CD8-positive, alpha-beta memory T cell (primary cell): Measurements from ENCODE around the gene HNRNPA2B1. TPM values are rescaled to one million over a fixed set of nuclear protein-coding genes. Genes with fewer than 3 reads are reported as not detected.
A peak's percentile ranks its signal among the peaks of the same experiment; 100 is the strongest.
"Not testable (repeated sequence)": the region's sequence is repeated elsewhere in the genome, so short reads cannot be mapped to it uniquely, and the experiment has no call there.

Experiments
- CTCF ChIA-PET: fragments of 350-600 bp; sonication (Branson Sonifier 250); formaldehyde crosslinking; loops from one replicate; lab custom pipeline; 2021; ENCODE audit warnings: antibody characterized with exemption; lab: Charles Lee
- POLR2A ChIA-PET: fragments of 350-600 bp; sonication (Branson Sonifier 250); formaldehyde crosslinking; loops from one replicate; lab custom pipeline; 2021; ENCODE audit warnings: antibody characterized with exemption; lab: Charles Lee
- DNase-seq, 5 donors: peaks; one replicate each; pipeline versions ENCODE4 v3.0.0 to v3.0.0-alpha.2; 2020 to 2022; ENCODE audit warnings: mixed read lengths in 1 of 5
- H3K27ac ChIP-seq: one replicate; pipeline ENCODE4 v1.7.0; 2013; ENCODE audit warnings: low read depth, mild to moderate bottlenecking, low read length, moderate library complexity
- H3K27me3 ChIP-seq: 2 replicates; pipeline ENCODE4 v1.7.0; 2013; ENCODE audit warnings: low read length, mild to moderate bottlenecking; ENCODE audit not compliant: insufficient read depth, poor library complexity, severe bottlenecking
- H3K36me3 ChIP-seq: 2 replicates; pipeline ENCODE4 v1.7.0; 2013; ENCODE audit warnings: mild to moderate bottlenecking, low read length, moderate library complexity; ENCODE audit not compliant: insufficient read depth
- H3K4me1 ChIP-seq: 2 replicates; pipeline ENCODE4 v1.7.0; 2013; ENCODE audit warnings: mild to moderate bottlenecking, low read length, moderate library complexity; ENCODE audit not compliant: insufficient read depth
- H3K4me3 ChIP-seq: 2 replicates; pipeline ENCODE4 v1.7.0; 2013; ENCODE audit warnings: mild to moderate bottlenecking, low read length
- H3K9me3 ChIP-seq: 2 replicates; pipeline ENCODE4 v1.7.0; 2013; ENCODE audit warnings: mild to moderate bottlenecking, low read length
- H3K27ac Mint-ChIP-seq, 8 donors: one replicate each; pipeline ENCODE4 v1.8.0; 2020 to 2021; ENCODE audit warnings: mixed read lengths in 8 of 8, mild to moderate bottlenecking in 6 of 8, inconsistent platforms in 3 of 8, moderate library complexity in 3 of 8
- H3K27me3 Mint-ChIP-seq, 2 donors: one replicate each; pipeline ENCODE4 v1.8.0; 2020 to 2021; ENCODE audit warnings: mixed read lengths in 2 of 2, mild to moderate bottlenecking in 1 of 2, moderate library complexity in 1 of 2
- H3K36me3 Mint-ChIP-seq, 3 donors: one replicate each; pipeline ENCODE4 v1.8.0; 2020 to 2021; ENCODE audit warnings: mixed read lengths in 3 of 3, inconsistent platforms in 1 of 3, mild to moderate bottlenecking in 1 of 3
- H3K4me1 Mint-ChIP-seq, 3 donors: one replicate each; pipeline ENCODE4 v1.8.0; 2020 to 2021; ENCODE audit warnings: mixed read lengths in 3 of 3, inconsistent platforms in 1 of 3, mild to moderate bottlenecking in 1 of 3
- H3K4me3 Mint-ChIP-seq, 7 donors: one replicate each; pipeline ENCODE4 v1.8.0; 2020 to 2021; ENCODE audit warnings: mixed read lengths in 7 of 7, mild to moderate bottlenecking in 6 of 7, moderate library complexity in 4 of 7, inconsistent platforms in 2 of 7
- H3K9me3 Mint-ChIP-seq, 5 donors: one replicate each; pipeline ENCODE4 v1.8.0; 2020 to 2022; ENCODE audit warnings: mixed read lengths in 5 of 5, mild to moderate bottlenecking in 3 of 5, moderate library complexity in 2 of 5, inconsistent platforms in 1 of 5
- polyA plus RNA-seq: library from polyadenylated mRNA; unstranded; fragments of 300-500 nt; fragmentation: Illumina TruSeq; gene quantifications from one replicate; pipeline ENCODE4 v1.2.3, GENCODE V29; 2021
- total RNA-seq, 2 experiments: library from RNA; stranded (reverse); gene quantifications; one replicate each; pipeline ENCODE4 v1.2.3, GENCODE V29; 2021

HNRNPA2B1 gene
- total and polyA plus RNA-seq, 3 experiments from 2014 or later, result 742 to 966 (median 950) TPM

DNA sequence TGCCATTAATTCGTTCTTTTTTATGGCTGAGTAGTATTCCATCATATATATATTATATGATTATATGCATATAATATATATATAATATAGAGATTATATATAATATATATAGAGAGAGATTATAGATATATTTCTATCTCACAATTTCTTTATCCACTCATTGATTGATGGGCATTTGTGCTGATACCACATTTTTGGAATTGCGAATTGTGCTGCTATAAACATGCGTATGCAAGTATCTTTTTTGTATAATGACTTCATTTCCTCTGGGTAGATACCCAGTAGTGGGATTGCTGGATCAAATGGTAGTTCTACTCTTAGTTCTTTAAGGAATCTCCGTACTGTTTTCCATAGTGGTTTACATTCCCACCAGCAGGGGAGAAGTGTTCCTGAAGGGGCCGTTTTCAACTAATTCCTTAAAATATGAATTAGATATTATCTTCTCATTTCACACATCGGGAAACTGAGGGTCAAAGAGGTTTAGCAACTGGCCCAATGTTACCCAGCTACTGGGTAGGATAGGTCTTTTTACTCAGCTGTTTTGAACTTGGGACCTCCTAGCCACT lies 32.0 kb downstream of the HNRNPA2B1 start:
- H3K36me3 ChIP-seq, result peaks cover 4% of the 10 kb centered on the region
- Mint-ChIP-seq H3K27ac (peak overlapping the region in 1 of 8 donors; percentile 15), H3K4me3 (no peak overlapping the region), H3K9me3 (peaks cover 0 to 3% (median 0%) of the 10 kb centered on the region in 5 donors), H3K4me1 (peaks cover 19 to 47% (median 33%) of the 10 kb centered on the region in 3 donors), H3K36me3 (peaks cover 5 to 21% (median 6%) of the 10 kb centered on the region in 3 donors), H3K27me3 (no peaks in the 10 kb centered on the region)
- H3K9me3 ChIP-seq, result no peaks in the 10 kb centered on the region
- no peak overlapping the region for H3K4me3 ChIP-seq
- H3K27me3 ChIP-seq, result no peaks in the 10 kb centered on the region
- CTCF ChIA-PET, result no interaction called here
- peaks cover 17% of the 10 kb centered on the region for H3K4me1 ChIP-seq
- POLR2A ChIA-PET, result no interaction called here
- no peak overlapping the region for H3K27ac ChIP-seq
- no peak for DNase-seq

DNA sequence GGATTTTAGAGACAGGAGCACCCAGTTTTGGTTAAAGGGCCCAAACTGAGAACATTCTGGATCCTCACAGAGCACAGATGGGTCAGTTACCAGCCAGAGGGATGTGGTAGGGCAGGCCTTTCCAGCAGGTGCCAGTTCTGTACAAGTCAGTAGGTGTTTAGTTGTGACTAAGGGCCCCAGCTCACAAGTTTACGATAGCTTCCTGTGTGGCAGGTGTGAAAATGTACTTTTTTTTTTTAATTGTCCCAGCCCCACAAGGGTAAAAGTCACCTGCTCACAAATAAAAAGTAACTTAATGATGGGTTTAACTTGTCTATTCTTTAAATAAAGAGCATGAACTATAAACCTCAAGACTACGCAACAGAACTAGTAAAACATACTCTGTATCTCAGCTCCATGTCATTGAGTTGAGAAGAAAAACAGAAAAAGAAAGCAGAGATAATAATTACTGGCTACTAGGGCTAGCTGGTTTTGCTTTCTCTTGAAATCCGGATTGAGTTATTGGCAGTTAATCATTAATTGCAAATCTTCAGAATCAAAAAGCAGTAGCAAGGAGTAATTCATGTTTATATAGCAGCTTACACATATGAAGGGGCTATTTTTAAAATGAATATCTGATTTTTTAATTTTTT lies 33.1 kb downstream of the HNRNPA2B1 start:
- Mint-ChIP-seq H3K4me1 (peaks cover 19 to 47% (median 33%) of the 10 kb centered on the region in 3 donors), H3K27ac (peak overlapping the region; percentile 86 to 98 (median 90)), H3K9me3 (peaks cover 0 to 3% (median 0%) of the 10 kb centered on the region in 5 donors), H3K36me3 (peaks cover 6 to 21% (median 8%) of the 10 kb centered on the region in 3 donors), H3K27me3 (no peaks in the 10 kb centered on the region), H3K4me3 (peak overlapping the region in 6 of 7 donors; percentile 10 to 73 (median 34))
- ChIA-PET CTCF (interaction anchor here (0.9 to 1.7 kb wide), 6 partner anchors 10 to 275 kb away, joined by 3 to 7 read pairs (median 4); partner anchors contain the start of genes HNRNPA2B1 and NFE2L3), POLR2A (interaction anchor here (0.6 to 1.7 kb wide), 6 partner anchors 15 to 317 kb away, joined by 3 to 8 read pairs (median 4); partner anchors contain the start of genes CBX3 and NFE2L3)
- Histone ChIP-seq H3K4me3 (no peak overlapping the region), H3K4me1 (peaks cover 17% of the 10 kb centered on the region), H3K9me3 (no peaks in the 10 kb centered on the region), H3K27ac (peak overlapping the region; percentile 28), H3K27me3 (no peaks in the 10 kb centered on the region), H3K36me3 (peaks cover 4% of the 10 kb centered on the region)
- DNase-seq, result peak in 3 of 5 donors; percentile 40 to 64 (median 50)

DNA sequence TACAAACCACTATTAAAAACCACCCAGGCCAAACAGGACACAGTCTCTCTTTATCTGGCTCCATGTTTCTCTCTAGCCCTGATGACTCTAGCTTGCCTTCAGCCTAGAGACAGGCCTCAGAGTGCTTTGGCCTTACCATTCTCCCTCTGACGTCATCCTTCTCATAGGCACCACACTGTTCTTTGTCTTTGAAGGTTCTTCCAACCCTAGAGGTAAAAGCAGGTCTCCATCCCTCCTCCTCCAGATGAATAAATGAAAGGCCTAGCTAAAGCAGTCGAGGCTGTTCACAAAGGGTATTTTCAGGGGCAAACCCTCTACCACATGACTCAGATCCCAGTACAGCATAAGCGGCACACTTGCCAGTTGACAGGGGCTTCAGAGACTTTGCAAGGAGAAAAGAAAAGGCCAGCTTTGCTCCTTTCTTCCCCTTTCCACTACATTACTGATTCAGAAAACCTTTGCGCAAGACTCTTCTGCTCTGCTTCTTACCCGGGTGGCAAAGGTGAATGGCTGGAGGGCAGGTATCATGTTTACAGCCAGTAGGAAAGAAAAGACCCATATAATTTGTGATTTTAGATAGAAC lies 33.8 kb downstream of the HNRNPA2B1 start:
- Histone ChIP-seq H3K27ac (peak overlapping the region; percentile 28), H3K4me3 (no peak overlapping the region), H3K4me1 (peaks cover 17% of the 10 kb centered on the region), H3K27me3 (no peaks in the 10 kb centered on the region), H3K36me3 (peaks cover 4% of the 10 kb centered on the region), H3K9me3 (no peaks in the 10 kb centered on the region)
- Mint-ChIP-seq H3K4me1 (peaks cover 19 to 51% (median 33%) of the 10 kb centered on the region in 3 donors), H3K36me3 (peaks cover 3 to 18% (median 8%) of the 10 kb centered on the region in 3 donors), H3K27ac (peak overlapping the region; percentile 86 to 98 (median 90)), H3K9me3 (peaks cover 0 to 3% (median 0%) of the 10 kb centered on the region in 5 donors), H3K27me3 (no peaks in the 10 kb centered on the region), H3K4me3 (peak overlapping the region in 6 of 7 donors; percentile 10 to 73 (median 34))
- POLR2A ChIA-PET, result interaction anchor here (0.6 to 1.7 kb wide), 6 partner anchors 14 to 318 kb away, joined by 3 to 8 read pairs (median 4); partner anchors contain the start of genes CBX3 and NFE2L3
- DNase-seq, result no peak
- CTCF ChIA-PET, result interaction anchor here (0.7 to 1.7 kb wide), 10 partner anchors 10 to 274 kb away, joined by 3 to 7 read pairs (median 4); partner anchors contain the start of genes HNRNPA2B1 and NFE2L3

DNA sequence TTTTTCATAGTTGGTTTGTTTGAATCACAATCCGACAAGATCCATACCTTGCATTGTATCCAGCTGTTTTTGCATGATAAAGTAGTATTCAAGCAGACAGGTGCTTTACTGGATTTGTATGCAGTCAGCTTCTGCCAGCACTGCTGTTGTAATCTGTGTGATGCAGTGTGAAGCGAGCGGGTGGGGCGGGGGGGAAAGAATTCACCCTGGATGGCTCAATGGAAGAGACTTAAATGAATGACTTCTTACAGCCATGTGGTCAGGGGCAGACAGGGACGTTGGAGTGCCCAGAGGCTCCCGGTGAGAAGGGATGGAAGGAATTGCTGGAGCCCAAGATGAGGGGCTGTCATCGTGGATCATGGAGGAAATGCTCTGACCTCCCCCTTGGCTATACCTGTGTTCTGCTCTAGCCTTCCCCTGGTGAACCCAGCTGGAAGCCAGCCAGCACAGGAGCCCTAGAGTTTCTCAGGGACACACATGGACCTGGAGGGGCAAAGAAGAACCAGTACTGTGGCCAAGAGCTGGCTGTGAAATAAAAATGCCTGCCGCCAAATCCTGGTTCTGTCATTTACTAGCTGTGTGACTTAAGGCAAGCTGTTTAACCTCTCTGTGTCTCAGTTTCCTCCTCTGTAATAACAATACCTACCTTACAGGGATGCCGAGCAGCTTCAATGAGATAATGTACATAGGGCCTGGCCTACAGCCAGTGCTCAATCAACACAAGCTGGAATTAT lies 34.4 kb downstream of the HNRNPA2B1 start:
- H3K4me3 Mint-ChIP-seq, result peak overlapping the region in 3 of 7 donors; percentile 26 to 79 (median 28)
- Histone ChIP-seq H3K36me3 (peaks cover 4% of the 10 kb centered on the region), H3K4me3 (no peak overlapping the region), H3K9me3 (no peaks in the 10 kb centered on the region), H3K27ac (peak overlapping the region; percentile 28), H3K27me3 (no peaks in the 10 kb centered on the region), H3K4me1 (peaks cover 17% of the 10 kb centered on the region)
- ChIA-PET POLR2A (interaction anchor here (0.5 to 1.7 kb wide), 3 partner anchors 13 to 38 kb away, joined by 4 to 8 read pairs (median 6); partner anchors contain the start of gene NFE2L3), CTCF (interaction anchor here (0.7 to 1.7 kb wide), 8 partner anchors 9 to 199 kb away, joined by 3 to 7 read pairs (median 4); partner anchors contain the start of gene NFE2L3)
- peaks cover 1 to 15% (median 8%) of the 10 kb centered on the region in 3 donors for H3K36me3 Mint-ChIP-seq
- H3K9me3 Mint-ChIP-seq, result peaks cover 0 to 3% (median 0%) of the 10 kb centered on the region in 5 donors
- no peak for DNase-seq
- H3K27me3 Mint-ChIP-seq, result no peaks in the 10 kb centered on the region
- peak overlapping the region; percentile 86 to 98 (median 90) for H3K27ac Mint-ChIP-seq
- peaks cover 19 to 52% (median 33%) of the 10 kb centered on the region in 3 donors for H3K4me1 Mint-ChIP-seq

DNA sequence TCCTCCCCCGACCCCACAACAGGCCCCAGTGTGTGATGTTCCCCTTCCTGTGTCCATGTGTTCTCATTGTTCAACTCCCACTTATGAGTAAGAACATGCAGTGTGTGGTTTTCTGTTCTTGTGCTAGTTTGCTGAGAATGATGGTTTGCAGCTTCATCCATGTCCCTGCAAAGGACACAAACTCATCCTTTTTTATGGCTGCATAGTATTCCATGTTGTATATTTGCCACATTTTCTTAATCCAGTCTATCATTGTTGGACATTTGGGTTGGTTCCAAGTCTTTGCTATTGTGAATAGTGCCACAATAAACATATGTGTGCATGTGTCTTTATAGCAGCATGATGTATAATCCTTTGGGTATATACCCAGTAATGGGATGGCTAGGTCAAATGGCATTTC lies 36.7 kb downstream of the HNRNPA2B1 start:
- H3K36me3 Mint-ChIP-seq, H3K27me3 Mint-ChIP-seq, H3K36me3 ChIP-seq, DNase-seq, H3K27me3 ChIP-seq, H3K9me3 ChIP-seq, H3K27ac Mint-ChIP-seq, CTCF ChIA-PET, H3K4me3 Mint-ChIP-seq, H3K27ac ChIP-seq, H3K4me3 ChIP-seq, H3K9me3 Mint-ChIP-seq: not testable (repeated sequence)
- H3K4me1 Mint-ChIP-seq, result peaks cover 28 to 60% (median 46%) of the 10 kb centered on the region in 3 donors
- peaks cover 23% of the 10 kb centered on the region for H3K4me1 ChIP-seq
- POLR2A ChIA-PET, result interaction anchor here (1.0 kb wide), 1 partner anchor 12 kb away, joined by 4 read pairs; the partner anchor contains the start of gene NFE2L3

DNA sequence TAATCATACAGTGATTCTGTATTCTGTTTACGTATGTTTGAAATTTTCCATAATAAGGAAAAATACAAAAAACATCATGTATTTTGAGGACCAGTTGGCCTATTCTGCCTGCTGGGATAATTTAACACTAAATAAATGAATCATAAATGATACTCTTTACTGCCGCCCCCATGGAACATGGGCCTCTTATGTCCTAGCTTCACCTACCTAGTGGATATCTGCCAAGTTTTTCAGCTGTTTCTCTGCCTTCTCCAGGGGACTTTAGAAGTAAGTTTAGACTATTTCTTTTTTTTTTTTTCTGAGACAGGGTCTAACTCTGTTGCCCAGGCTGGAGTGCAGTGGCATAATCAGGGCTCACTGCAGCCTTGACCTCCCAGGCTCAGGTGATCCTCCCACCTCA lies 38.1 kb downstream of the HNRNPA2B1 start:
- Histone ChIP-seq H3K4me1 (peaks cover 24% of the 10 kb centered on the region), H3K9me3 (no peaks in the 10 kb centered on the region), H3K4me3 (no peak overlapping the region), H3K27ac (no peak overlapping the region), H3K36me3 (no peaks in the 10 kb centered on the region), H3K27me3 (no peaks in the 10 kb centered on the region)
- H3K4me1 Mint-ChIP-seq, result peaks cover 29 to 60% (median 53%) of the 10 kb centered on the region in 3 donors
- H3K27ac Mint-ChIP-seq, result peak overlapping the region in 1 of 8 donors; percentile 34
- H3K9me3 Mint-ChIP-seq, result peaks cover 0 to 3% (median 0%) of the 10 kb centered on the region in 5 donors
- ChIA-PET CTCF (interaction anchor here (0.7 to 2.1 kb wide), 2 partner anchors 11 to 33 kb away, joined by 3 to 10 read pairs; partner anchors contain the start of gene NFE2L3), POLR2A (interaction anchor here (1.7 kb wide), 1 partner anchor 10 kb away, joined by 4 read pairs; the partner anchor contains the start of gene NFE2L3)
- H3K36me3 Mint-ChIP-seq, result peaks cover 0 to 3% (median 2%) of the 10 kb centered on the region in 3 donors
- no peak for DNase-seq
- no peaks in the 10 kb centered on the region for H3K27me3 Mint-ChIP-seq
- H3K4me3 Mint-ChIP-seq, result no peak overlapping the region

DNA sequence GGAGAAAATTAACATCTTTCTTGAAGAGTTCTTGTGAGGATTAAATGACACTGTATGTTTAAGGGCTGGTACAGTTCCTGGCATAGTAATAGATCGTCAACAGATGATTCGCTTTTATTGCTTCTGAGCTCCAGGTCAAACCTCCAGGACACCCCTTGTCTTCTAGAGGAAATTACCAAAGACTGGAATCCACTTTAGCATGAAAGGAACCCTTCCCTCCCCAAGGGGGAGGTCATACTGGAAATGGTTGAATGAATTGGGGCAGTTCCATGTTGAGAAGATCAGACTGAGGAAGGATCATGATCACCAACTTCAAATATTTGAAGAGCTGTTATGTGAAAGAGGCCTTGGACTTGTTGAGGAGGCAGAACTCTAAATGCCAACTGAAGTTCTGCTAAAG lies 39.6 kb downstream of the HNRNPA2B1 start:
- ChIA-PET CTCF (interaction anchor here (2.0 to 2.1 kb wide), 2 partner anchors 9 to 82 kb away, joined by 4 to 10 read pairs; partner anchors contain the start of gene NFE2L3), POLR2A (interaction anchor here (0.6 to 1.7 kb wide), 4 partner anchors 9 to 77 kb away, joined by 3 to 4 read pairs (median 4); partner anchors contain the start of gene NFE2L3)
- peaks cover 24% of the 10 kb centered on the region for H3K4me1 ChIP-seq
- no peak overlapping the region for H3K4me3 ChIP-seq
- H3K36me3 ChIP-seq, result no peaks in the 10 kb centered on the region
- no peak overlapping the region for H3K27ac ChIP-seq
- DNase-seq, result no peak
- H3K9me3 ChIP-seq, result no peaks in the 10 kb centered on the region
- peaks cover 28 to 60% (median 50%) of the 10 kb centered on the region in 3 donors for H3K4me1 Mint-ChIP-seq
- no peaks in the 10 kb centered on the region for H3K27me3 ChIP-seq
- H3K27me3 Mint-ChIP-seq, result no peaks in the 10 kb centered on the region
- peak overlapping the region in 3 of 8 donors; percentile 77 to 84 (median 83) for H3K27ac Mint-ChIP-seq
- peaks cover 0 to 3% (median 0%) of the 10 kb centered on the region in 5 donors for H3K9me3 Mint-ChIP-seq
- no peak overlapping the region for H3K4me3 Mint-ChIP-seq
- H3K36me3 Mint-ChIP-seq, result peaks cover 0 to 3% (median 2%) of the 10 kb centered on the region in 3 donors
